Smooth muscle cell (in vitro differentiated cells): ENCODE measurements around the gene RASSF5. TPM values are rescaled to one million over a fixed set of nuclear protein-coding genes. Genes with fewer than 3 reads are reported as not detected.

Experiments used
- DNase-seq: peaks from one replicate; lab custom pipeline; 2025; ENCODE audit not compliant: unreplicated experiment; lab: John Stamatoyannopoulos, UW
- H2AFZ ChIP-seq: fragments of 200-600 bp; sonication (generic); 2 replicates; pipeline ENCODE4 v1.6.0; 2016; ENCODE audit warnings: antibody characterized with exemption, low read depth, mild to moderate bottlenecking
- H3F3A ChIP-seq: fragments of 200-600 bp; sonication (generic); 2 replicates; pipeline ENCODE4 v1.6.0; 2017; ENCODE audit warnings: antibody characterized with exemption, low read depth
- H3K27ac ChIP-seq: fragments of 200-600 bp; sonication (generic); 2 replicates; pipeline ENCODE4 v1.5.1; 2016; ENCODE audit warnings: low read depth, mild to moderate bottlenecking
- H3K27me3 ChIP-seq: fragments of 200-600 bp; sonication (generic); 2 replicates; pipeline ENCODE4 v1.6.1; 2016; ENCODE audit warnings: low read depth, mild to moderate bottlenecking
- H3K36me3 ChIP-seq: fragments of 200-600 bp; sonication (generic); 2 replicates; pipeline ENCODE4 v1.5.1; 2016; ENCODE audit warnings: low read depth
- H3K4me1 ChIP-seq: fragments of 200-600 bp; sonication (generic); 2 replicates; pipeline ENCODE4 v1.5.1; 2016; ENCODE audit warnings: low read depth
- H3K4me2 ChIP-seq: fragments of 200-600 bp; sonication (generic); 2 replicates; pipeline ENCODE4 v1.6.0; 2016; ENCODE audit warnings: mild to moderate bottlenecking
- H3K4me3 ChIP-seq: fragments of 200-600 bp; sonication (generic); 2 replicates; pipeline ENCODE4 v1.5.1; 2016; ENCODE audit warnings: mild to moderate bottlenecking
- H3K79me2 ChIP-seq: fragments of 200-600 bp; sonication (generic); 2 replicates; pipeline ENCODE4 v1.6.0; 2016; ENCODE audit warnings: low read depth, mild to moderate bottlenecking
- H3K9ac ChIP-seq: fragments of 200-600 bp; sonication (generic); 2 replicates; pipeline ENCODE4 v1.6.0; 2016; ENCODE audit warnings: low read depth
- H3K9me3 ChIP-seq: fragments of 200-600 bp; sonication (generic); replicated peaks from 2 replicates; pipeline ENCODE4 v1.5.1; 2016; ENCODE audit warnings: low read depth
- H4K20me1 ChIP-seq: fragments of 200-600 bp; sonication (generic); 2 replicates; pipeline ENCODE4 v1.6.0; 2016; ENCODE audit warnings: low read depth
- CTCF ChIP-seq: fragments of 200-600 bp; sonication (generic); IDR thresholded peaks from 2 replicates; pipeline ENCODE4 v1.5.1; 2017; ENCODE audit warnings: borderline replicate concordance, mild to moderate bottlenecking, antibody characterized with exemption; ENCODE audit not compliant: insufficient read depth, poor library complexity, severe bottlenecking
- WGBS: methylation state at CpG from one replicate; pipeline ENCODE4 v1.1.7; 2016; ENCODE audit warnings: low lambda C conversion rate; 5-methylcytosine and 5-hydroxymethylcytosine counted together
- polyA plus RNA-seq: library from polyadenylated mRNA; unstranded; fragments of >200 nt; fragmentation: Nextera tagmentation; extraction: Ambion mirVana; gene quantifications from 2 replicates; pipeline ENCODE4 v1.2.1, GENCODE V29; 2016
- total RNA-seq: library from RNA; depleted of rRNA; stranded (reverse); fragments of >200 nt; gene quantifications from 2 replicates; pipeline ENCODE4 v1.2.3, GENCODE V29; 2014

Gene RASSF5
- total and polyA plus RNA-seq, 2 experiments from 2014 or later = 2.6 to 3.3 TPM

DNA sequence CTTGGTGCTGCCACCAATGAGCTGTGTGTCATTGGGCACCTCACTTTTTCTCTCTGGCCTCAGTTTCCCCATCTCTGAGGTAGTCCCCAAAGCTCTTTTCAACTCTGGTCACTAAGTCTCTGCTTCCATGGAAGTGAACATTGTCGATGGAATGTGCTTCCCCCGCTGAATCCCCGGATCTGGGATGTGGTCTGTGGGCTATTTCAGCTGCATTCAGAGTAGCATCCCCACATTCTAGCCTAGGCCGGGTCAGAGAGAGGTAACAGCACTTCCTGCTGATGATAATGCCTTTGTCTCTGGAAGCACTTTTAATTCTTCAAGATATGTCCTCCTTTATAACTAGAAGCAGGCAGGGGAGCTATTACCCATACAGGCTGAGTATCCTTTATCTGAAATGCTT is 29.8 kb downstream of the RASSF5 start:
- WGBS = 58% methylated on average over 4 of the region's 4 CpGs
- Histone ChIP-seq H3K79me2 (no peaks in the 10 kb centered on the region), H3K4me3 (no peak overlapping the region), H3K27me3 (no peaks in the 10 kb centered on the region), H3K4me2 (no peak overlapping the region), H2AFZ (no peak overlapping the region), H3K4me1 (no peaks in the 10 kb centered on the region), H4K20me1 (no peaks in the 10 kb centered on the region), H3K36me3 (no peaks in the 10 kb centered on the region), H3K9me3 (no peaks in the 10 kb centered on the region), H3F3A (no peaks in the 10 kb centered on the region), H3K9ac (no peak overlapping the region), H3K27ac (no peak overlapping the region)
- TF ChIP-seq CTCF = no peak
- no peak for DNase-seq

DNA sequence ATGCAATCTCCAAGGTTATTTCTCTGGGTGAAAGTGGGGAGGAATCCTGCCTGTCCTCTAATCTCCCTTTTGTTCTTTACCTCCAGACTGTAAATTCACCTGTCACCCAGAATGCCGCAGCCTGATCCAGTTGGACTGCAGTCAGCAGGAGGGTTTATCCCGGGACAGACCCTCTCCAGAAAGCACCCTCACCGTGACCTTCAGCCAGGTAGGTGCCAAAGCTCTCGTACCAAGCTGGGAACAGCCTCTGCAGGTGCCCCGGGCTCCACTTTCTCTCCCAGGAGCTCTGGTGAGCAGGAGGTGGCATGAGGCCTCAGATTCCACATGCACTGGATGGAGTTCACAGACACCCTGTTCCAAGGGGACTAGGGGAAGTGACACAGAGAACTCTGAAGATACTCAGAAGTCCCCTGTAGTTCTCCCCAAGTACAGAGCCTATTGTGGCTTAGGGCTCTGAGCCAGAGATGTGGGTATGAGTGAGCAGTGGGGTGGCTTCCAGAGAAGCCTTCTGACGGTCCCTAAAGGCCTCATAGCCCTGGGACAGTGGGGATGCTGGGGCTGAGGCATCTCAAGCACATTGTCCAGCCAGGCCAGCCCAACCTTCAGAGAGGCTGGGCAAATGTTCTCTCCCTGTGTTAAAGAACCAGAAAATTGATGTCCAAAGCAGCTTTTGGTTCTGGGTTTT is 30.9 kb downstream of the RASSF5 start:
- no peak overlapping the region for H3K4me2 ChIP-seq
- no peaks in the 10 kb centered on the region for H3K27me3 ChIP-seq
- no peak for TF ChIP-seq CTCF
- no peaks in the 10 kb centered on the region for H3K4me1 ChIP-seq
- no peaks in the 10 kb centered on the region for H3K79me2 ChIP-seq
- H4K20me1 ChIP-seq = no peaks in the 10 kb centered on the region
- no peak for DNase-seq
- no peak overlapping the region for H3K4me3 ChIP-seq
- H2AFZ ChIP-seq = no peak overlapping the region
- H3K36me3 ChIP-seq = no peaks in the 10 kb centered on the region
- no peak overlapping the region for H3K27ac ChIP-seq
- H3F3A ChIP-seq = no peaks in the 10 kb centered on the region
- no peaks in the 10 kb centered on the region for H3K9me3 ChIP-seq
- H3K9ac ChIP-seq = no peak overlapping the region
- WGBS = 88% methylated on average over 6 of the region's 6 CpGs

DNA sequence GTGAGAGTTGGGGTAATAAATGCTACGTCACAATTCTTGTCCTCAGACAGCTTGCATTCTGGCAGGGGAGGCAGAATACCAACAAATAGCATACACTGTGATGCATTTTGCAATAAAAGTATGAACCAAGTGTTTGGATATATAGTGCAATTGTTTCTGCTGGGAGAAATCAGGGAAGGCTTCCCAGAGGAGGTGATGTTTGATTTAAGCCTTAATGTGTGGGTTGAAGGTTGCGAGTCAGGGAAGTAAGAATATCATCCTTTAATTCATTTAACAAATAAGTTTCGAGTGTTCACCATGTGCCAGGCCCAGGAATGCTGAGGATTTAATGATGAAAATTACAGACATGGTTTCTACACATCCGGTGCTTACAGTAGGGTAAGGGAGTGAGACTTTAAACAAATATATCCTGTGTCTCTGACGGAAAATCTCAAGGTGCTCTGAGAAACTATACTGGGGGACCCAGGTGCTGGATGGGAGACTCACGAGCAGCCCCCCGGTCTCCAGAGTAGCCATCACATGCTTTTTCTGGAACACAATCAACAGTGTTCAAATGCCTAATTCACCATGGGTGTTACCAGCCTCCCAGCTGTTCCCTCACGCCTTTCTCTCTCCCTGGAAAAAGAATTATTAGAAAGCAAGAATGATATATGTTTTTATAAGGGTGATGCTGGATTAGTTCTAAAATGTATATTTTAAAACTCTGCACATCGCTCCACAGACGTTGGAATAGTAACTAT is 31.7 kb downstream of the RASSF5 start:
- no peaks in the 10 kb centered on the region for H4K20me1 ChIP-seq
- 93% methylated on average over 10 of the region's 10 CpGs for WGBS
- H3K9me3 ChIP-seq = no peaks in the 10 kb centered on the region
- H3K4me1 ChIP-seq = no peaks in the 10 kb centered on the region
- no peak for DNase-seq
- no peak for TF ChIP-seq CTCF
- no peaks in the 10 kb centered on the region for H3F3A ChIP-seq
- no peak overlapping the region for H2AFZ ChIP-seq
- no peak overlapping the region for H3K4me3 ChIP-seq
- H3K36me3 ChIP-seq = no peaks in the 10 kb centered on the region
- no peaks in the 10 kb centered on the region for H3K27me3 ChIP-seq
- no peak overlapping the region for H3K9ac ChIP-seq
- H3K4me2 ChIP-seq = no peak overlapping the region
- no peak overlapping the region for H3K27ac ChIP-seq
- no peaks in the 10 kb centered on the region for H3K79me2 ChIP-seq
